MM.1S (cell line): ENCODE results near the gene PSAPL1.

Source experiments
- DNase-seq: peaks from one replicate; pipeline ENCODE4 v3.0.0-alpha.2; 2015
- H2AFZ ChIP-seq: fragments of 300-600 bp; sonication (generic); 2 replicates; pipeline ENCODE4 v1.6.0; 2016; ENCODE audit warnings: antibody characterized with exemption, low read length
- H3F3A ChIP-seq: fragments of 300-600 bp; sonication (generic); 2 replicates; pipeline ENCODE4 v1.6.1; 2016; ENCODE audit warnings: mild to moderate bottlenecking, antibody characterized with exemption, low read length, moderate library complexity, mixed read lengths; ENCODE audit not compliant: insufficient read depth
- H3K27ac ChIP-seq: fragments of 300-600 bp; sonication (generic); 2 replicates; pipeline ENCODE4 v1.5.1; 2016; ENCODE audit warnings: mild to moderate bottlenecking, low read length
- H3K27me3 ChIP-seq: fragments of 300-600 bp; sonication (generic); replicated peaks from 2 replicates; pipeline ENCODE4 v1.6.0; 2016; ENCODE audit warnings: low read length; ENCODE audit not compliant: insufficient read depth
- H3K36me3 ChIP-seq: fragments of 300-600 bp; sonication (generic); replicated peaks from 2 replicates; pipeline ENCODE4 v1.6.1; 2016; ENCODE audit warnings: mild to moderate bottlenecking, low read length, mixed read lengths; ENCODE audit not compliant: insufficient read depth
- H3K4me1 ChIP-seq: fragments of 300-600 bp; sonication (generic); 2 replicates; pipeline ENCODE4 v1.6.1; 2016; ENCODE audit warnings: low read length, mixed read lengths
- H3K4me2 ChIP-seq: fragments of 300-600 bp; sonication (generic); 2 replicates; pipeline ENCODE4 v1.6.0; 2016; ENCODE audit warnings: low read depth, low read length
- H3K4me3 ChIP-seq: fragments of 300-600 bp; sonication (generic); 2 replicates; pipeline ENCODE4 v1.5.1; 2016; ENCODE audit warnings: low read length, mixed read lengths
- H3K79me2 ChIP-seq: fragments of 300-600 bp; sonication (generic); 2 replicates; pipeline ENCODE4 v1.6.1; 2016; ENCODE audit warnings: mixed run types, low read length, mixed read lengths
- H3K9ac ChIP-seq: fragments of 300-600 bp; sonication (generic); 2 replicates; pipeline ENCODE4 v1.6.1; 2016; ENCODE audit warnings: low read length, mixed read lengths
- H3K9me2 ChIP-seq: fragments of 300-600 bp; sonication (generic); replicated peaks from 2 replicates; pipeline ENCODE4 v1.6.1; 2016; ENCODE audit warnings: mild to moderate bottlenecking, low read length, mixed read lengths; ENCODE audit not compliant: insufficient read depth
- H3K9me3 ChIP-seq: fragments of 300-600 bp; sonication (generic); replicated peaks from 2 replicates; pipeline ENCODE4 v1.6.1; 2016; ENCODE audit warnings: mild to moderate bottlenecking, low read length, mixed read lengths; ENCODE audit not compliant: insufficient read depth
- H4K20me1 ChIP-seq: fragments of 300-600 bp; sonication (generic); 2 replicates; pipeline ENCODE4 v1.6.1; 2016; ENCODE audit warnings: mild to moderate bottlenecking, low read length, moderate library complexity, mixed read lengths; ENCODE audit not compliant: insufficient read depth
- CTCF ChIP-seq: fragments of 300-600 bp; sonication (generic); IDR thresholded peaks from 2 replicates; pipeline ENCODE4 v1.5.1; 2016; ENCODE audit warnings: antibody characterized with exemption, low read length, mixed read lengths
- EZH2 ChIP-seq: fragments of 300-600 bp; sonication (generic); optimal IDR thresholded peaks from 2 replicates; pipeline ENCODE3; 2017; ENCODE audit warnings: low read depth, mild to moderate bottlenecking, antibody characterized with exemption, low read length, mixed read lengths
- EZH2phosphoT487 ChIP-seq: fragments of 300-600 bp; sonication (generic); IDR thresholded peaks from 2 replicates; pipeline ENCODE4 v1.6.1; 2018; ENCODE audit warnings: antibody characterized with exemption, low read length

The PSAPL1 gene

GRCh38 chr4:7444731-7445130 is 10.0 kb upstream of the PSAPL1 start:
- peaks cover 59% of the 10 kb centered on the region for H3K27me3 ChIP-seq
- H3K4me3 ChIP-seq = no peak overlapping the region
- no peak overlapping the region for H3K9ac ChIP-seq
- no peaks in the 10 kb centered on the region for H3K9me2 ChIP-seq
- H3K27ac ChIP-seq = no peak overlapping the region
- H2AFZ ChIP-seq = no peak overlapping the region
- H3K9me3 ChIP-seq = no peaks in the 10 kb centered on the region
- no peak for DNase-seq
- TF ChIP-seq CTCF = no peak
- no peak for TF ChIP-seq EZH2
- TF ChIP-seq EZH2phosphoT487 = no peak
- H3K79me2 ChIP-seq = no peaks in the 10 kb centered on the region
- H3F3A ChIP-seq = no peaks in the 10 kb centered on the region
- H4K20me1 ChIP-seq = no peaks in the 10 kb centered on the region
- no peaks in the 10 kb centered on the region for H3K4me1 ChIP-seq
- H3K4me2 ChIP-seq = no peak overlapping the region
- no peaks in the 10 kb centered on the region for H3K36me3 ChIP-seq

GRCh38 chr4:7444314-7444713 is 9.6 kb upstream of the PSAPL1 start:
- H4K20me1 ChIP-seq = no peaks in the 10 kb centered on the region
- H3K36me3 ChIP-seq = no peaks in the 10 kb centered on the region
- no peak overlapping the region for H3K4me2 ChIP-seq
- H3F3A ChIP-seq = no peaks in the 10 kb centered on the region
- no peaks in the 10 kb centered on the region for H3K79me2 ChIP-seq
- no peak for TF ChIP-seq EZH2phosphoT487
- TF ChIP-seq CTCF = no peak
- TF ChIP-seq EZH2 = no peak
- DNase-seq = no peak
- H3K27me3 ChIP-seq = peaks cover 63% of the 10 kb centered on the region
- no peak overlapping the region for H2AFZ ChIP-seq
- H3K27ac ChIP-seq = no peak overlapping the region
- H3K9me3 ChIP-seq = no peaks in the 10 kb centered on the region
- no peaks in the 10 kb centered on the region for H3K4me1 ChIP-seq
- H3K4me3 ChIP-seq = no peak overlapping the region
- H3K9ac ChIP-seq = no peak overlapping the region
- H3K9me2 ChIP-seq = no peaks in the 10 kb centered on the region

GRCh38 chr4:7442574-7443162 is 7.9 kb upstream of the PSAPL1 start:
- Histone ChIP-seq H3F3A (no peaks in the 10 kb centered on the region), H3K27ac (no peak overlapping the region), H4K20me1 (no peaks in the 10 kb centered on the region), H3K9ac (no peak overlapping the region), H3K4me2 (no peak overlapping the region), H3K9me2 (no peaks in the 10 kb centered on the region), H3K27me3 (peaks cover 74% of the 10 kb centered on the region), H3K36me3 (no peaks in the 10 kb centered on the region), H3K4me1 (no peaks in the 10 kb centered on the region), H3K4me3 (no peak overlapping the region), H3K9me3 (no peaks in the 10 kb centered on the region), H3K79me2 (no peaks in the 10 kb centered on the region), H2AFZ (no peak overlapping the region)
- DNase-seq = no peak
- TF ChIP-seq CTCF = no peak
- no peak for TF ChIP-seq EZH2phosphoT487
